HG02938 (cell line): ENCODE data around the gene APOC4.
"Not testable (repeated sequence)": the region's sequence is repeated elsewhere in the genome, so short reads cannot be mapped to it uniquely, and the experiment has no call there.

Experiments used
- ATAC-seq: cut with Tn5 transposase; IDR thresholded peaks from one replicate; pipeline ENCODE4 v1.9.1; 2021; ENCODE audit warnings: mild to moderate bottlenecking, moderate library complexity; ENCODE audit not compliant: unreplicated experiment

Gene APOC4

DNA sequence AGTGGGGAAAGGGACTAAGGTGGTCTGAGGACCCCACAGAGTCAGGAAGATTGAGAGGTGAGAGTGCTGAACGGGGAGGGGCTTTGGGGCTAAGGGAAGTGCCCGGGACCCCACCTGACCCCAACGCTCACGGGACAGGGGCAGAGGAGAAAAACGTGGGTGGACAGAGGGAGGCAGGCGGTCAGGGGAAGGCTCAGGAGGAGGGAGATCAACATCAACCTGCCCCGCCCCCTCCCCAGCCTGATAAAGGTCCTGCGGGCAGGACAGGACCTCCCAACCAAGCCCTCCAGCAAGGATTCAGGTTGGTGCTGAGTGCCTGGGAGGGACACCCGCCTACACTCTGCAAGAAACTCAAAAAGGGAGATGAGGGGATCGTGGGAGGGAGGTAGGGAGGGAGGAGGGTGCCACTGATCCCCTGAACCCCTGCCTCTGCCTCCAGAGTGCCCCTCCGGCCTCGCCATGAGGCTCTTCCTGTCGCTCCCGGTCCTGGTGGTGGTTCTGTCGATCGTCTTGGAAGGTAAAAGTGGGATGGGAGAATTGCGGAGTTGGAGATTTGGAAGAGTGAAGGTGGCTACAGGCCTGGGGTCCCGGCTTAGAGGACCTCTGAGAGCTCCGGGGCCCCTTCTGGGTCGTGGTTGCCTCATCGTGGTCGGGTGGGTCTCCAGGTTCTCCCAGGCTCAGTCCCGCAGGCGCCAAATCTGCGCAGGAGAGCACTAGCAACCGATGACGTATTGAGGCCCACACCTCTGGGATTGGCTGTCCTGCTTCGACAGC, 27.4 kb upstream of the APOC4 start, which contains the start of gene APOC1:
TSS of gene APOC1 (plus strand) at position 176 of the 774 bp plus-strand sequence. CDS start at position 460, 284 bp downstream.
- peak; percentile 65 for ATAC-seq

DNA sequence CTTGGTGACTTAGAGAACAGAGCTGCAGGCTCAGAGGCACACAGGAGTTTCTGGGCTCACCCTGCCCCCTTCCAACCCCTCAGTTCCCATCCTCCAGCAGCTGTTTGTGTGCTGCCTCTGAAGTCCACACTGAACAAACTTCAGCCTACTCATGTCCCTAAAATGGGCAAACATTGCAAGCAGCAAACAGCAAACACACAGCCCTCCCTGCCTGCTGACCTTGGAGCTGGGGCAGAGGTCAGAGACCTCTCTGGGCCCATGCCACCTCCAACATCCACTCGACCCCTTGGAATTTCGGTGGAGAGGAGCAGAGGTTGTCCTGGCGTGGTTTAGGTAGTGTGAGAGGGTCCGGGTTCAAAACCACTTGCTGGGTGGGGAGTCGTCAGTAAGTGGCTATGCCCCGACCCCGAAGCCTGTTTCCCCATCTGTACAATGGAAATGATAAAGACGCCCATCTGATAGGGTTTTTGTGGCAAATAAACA, 17.8 kb upstream of the APOC4 start:
- ATAC-seq, result no peak

- ATAC-seq, result no peak
Measured at GRCh38 chr19:44925114-44925891, 16.7 kb upstream of the APOC4 start.

DNA sequence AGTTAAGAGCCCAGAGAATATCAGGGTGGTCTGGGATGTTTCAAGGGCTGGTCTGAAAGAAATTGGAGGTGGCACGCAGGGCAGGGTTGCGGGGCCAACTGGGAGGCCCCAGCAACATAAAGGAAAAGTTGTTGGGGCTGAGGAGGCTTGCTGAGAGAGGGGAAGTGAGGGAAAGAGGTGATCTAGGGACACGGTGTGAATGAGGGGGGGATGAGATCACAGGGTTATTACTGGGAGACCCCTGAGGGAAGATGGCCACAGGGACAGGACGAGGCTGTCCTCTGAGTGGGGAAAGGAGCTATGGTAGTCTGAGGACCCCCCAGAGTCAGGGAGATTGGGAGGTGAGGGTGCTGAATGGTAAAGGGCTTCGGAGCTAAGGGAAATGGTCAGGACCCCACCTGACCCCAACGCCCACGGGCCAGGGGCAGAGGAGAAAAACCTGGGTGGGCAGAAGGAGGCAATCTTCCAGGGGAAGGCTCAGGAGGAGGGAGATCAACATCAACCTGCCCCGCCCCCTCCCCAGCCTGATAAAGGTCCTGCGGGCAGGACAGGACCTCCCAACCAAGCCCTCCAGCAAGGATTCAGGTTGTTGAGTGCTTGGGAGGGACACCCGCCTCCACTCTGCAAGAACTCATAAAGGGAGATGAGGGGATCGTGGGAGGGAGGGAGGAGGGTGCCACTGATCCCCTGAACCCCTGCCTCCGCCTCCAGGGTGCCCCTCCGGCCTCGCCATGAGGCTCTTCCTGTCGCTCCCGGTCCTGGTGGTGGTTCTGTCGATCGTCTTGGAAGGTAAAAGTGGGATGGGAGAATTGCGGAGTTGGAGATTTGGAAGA, 15.6 kb upstream of the APOC4 start:
- not testable (repeated sequence) for ATAC-seq

DNA sequence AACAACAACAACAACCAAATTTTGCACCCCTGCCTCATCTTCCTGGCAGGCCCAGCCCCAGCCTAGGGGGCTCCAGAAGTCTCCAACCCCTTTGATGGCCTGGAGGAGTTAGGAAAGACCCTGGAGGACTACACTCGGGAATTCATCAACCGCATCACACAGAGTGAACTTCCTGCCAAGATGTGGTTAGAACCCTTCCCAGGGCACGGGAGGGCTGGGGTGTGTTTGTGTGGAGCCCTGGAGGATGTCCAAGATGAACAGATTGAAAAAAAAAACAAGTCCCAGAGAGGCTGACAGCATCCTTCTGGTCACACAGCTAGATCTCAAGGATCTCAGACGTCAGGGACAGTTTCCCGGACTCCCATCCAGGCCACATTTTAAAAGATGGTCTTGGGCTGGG, 14.3 kb upstream of the APOC4 start:
- ATAC-seq, result no peak

GRCh38 chr19:44930088-44930487, 11.9 kb upstream of the APOC4 start:
- ATAC-seq, result no peak

DNA sequence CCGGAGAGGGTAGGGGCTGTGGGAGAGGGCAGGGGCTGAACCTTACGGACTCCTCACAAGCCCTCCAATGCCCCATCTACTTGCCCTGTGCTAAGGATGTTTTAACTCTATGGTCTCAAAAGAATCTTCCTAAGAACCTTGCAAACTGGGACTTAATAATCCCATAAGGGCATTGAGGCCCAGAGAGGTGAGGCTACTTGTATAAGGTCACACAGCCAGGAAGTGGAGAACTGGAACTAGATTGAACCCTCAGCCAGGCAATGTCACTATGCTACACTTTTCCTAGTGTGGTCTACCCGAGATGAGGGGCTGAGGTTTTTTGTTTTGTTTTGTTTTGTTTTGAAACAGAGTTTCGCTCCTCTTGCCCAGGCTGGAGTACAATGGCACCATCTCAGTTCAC, 10.5 kb upstream of the APOC4 start:
- no peak for ATAC-seq

GRCh38 chr19:44939668-44940067, 2.4 kb upstream of the APOC4 start:
- no peak for ATAC-seq

GRCh38 chr19:44943801-44944249, 1.8 kb downstream of the APOC4 start:
- no peak for ATAC-seq

DNA sequence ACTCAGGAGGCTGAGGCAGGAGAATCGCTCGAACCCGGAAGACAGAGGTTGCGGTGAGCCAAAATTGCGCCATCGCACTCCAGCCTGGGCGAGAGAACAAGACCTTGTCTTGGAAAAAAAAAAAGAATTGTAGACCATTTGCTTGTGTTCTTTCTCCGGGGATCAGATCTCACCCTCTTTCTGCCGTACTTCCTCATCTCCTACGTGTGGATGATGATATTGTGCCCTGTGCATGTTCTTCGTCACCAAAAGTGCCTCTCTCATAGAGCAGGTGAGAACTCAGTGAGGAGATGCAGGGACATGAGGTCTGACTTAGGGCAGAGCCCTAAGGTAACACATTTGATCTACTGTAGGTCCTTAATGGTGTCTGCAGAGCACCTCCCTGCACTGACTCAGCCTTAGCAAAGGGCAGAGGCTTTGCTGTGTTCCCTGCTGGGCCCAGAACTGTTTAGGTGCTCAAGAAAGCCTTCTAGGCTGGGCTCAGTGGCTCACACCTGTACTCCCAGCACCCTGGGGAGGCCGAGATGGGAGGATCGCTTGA, 5.1 kb downstream of the APOC4 start:
- no peak for ATAC-seq

- no peak for ATAC-seq
Measured at GRCh38 chr19:44948237-44948636, 6.2 kb downstream of the APOC4 start.

- ATAC-seq, result no peak
Measured at GRCh38 chr19:44948763-44949374, 6.8 kb downstream of the APOC4 start.

DNA sequence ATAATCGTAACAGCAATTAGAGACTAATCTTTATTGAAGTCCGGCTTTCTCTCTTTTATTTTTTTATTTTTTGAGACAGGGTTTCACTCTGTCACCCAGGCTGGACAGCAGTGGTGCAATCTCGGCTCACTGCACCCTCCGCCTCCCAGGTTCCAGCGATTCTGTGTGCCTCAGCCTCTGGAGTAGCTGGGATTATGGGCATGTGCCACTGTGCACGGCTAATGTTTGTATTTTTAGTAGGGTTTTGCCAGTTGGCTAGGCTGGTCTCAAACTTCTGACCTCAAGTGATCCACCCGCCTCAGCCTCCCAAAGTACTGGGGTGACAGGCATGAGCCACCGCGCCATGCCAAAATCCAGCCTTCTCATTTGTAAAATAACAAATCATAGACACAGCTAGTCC, 7.5 kb downstream of the APOC4 start:
- no peak for ATAC-seq

GRCh38 chr19:44951179-44952159, 9.4 kb downstream of the APOC4 start:
- ATAC-seq, result no peak

DNA sequence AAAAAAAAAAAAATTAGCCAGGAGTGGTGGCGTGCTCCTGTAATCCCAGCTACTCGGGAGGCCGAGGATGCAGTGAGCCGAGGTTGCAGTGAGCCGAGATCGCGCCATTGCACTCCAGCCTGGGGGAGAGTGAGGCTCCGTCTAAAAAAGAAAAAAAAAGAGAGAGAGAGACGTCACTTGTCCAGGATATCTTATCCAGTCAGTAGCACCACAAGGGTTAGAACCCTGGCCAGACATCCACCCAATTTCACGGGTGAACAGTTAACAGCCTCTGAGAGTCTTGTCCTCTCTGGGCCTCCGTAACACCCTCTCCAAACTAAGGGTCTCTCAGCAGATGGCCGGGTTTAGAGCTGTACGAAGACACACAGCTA, 12.2 kb downstream of the APOC4 start:
- ATAC-seq, result no peak

GRCh38 chr19:44954649-44955504, 12.8 kb downstream of the APOC4 start, which contains the start of gene CLPTM1:
TSS of gene CLPTM1 (plus strand) at chr19:44955380. CDS start at chr19:44955396, 16 bp downstream.
- ATAC-seq, result peak; percentile 67

GRCh38 chr19:44955505-44956439, 13.7 kb downstream of the APOC4 start:
- ATAC-seq, result peak; percentile 19
